Ascending aorta (tissue), 2 donors: ENCODE results near the gene GRK7. TPM values are rescaled to one million over a fixed set of nuclear protein-coding genes. Genes with fewer than 3 reads are reported as not detected.

Experiments
- DNase-seq, 2 donors: peaks; one replicate each; pipeline ENCODE4 v3.0.0-alpha.2; 2019; ENCODE audit warnings: low spot score in 2 of 2
- H3K27ac ChIP-seq, 2 donors: fragments of 200-600 bp; sonication (generic); one replicate each; pipeline ENCODE4 v1.5.1; 2016 to 2017; ENCODE audit warnings: mild to moderate bottlenecking in 1 of 2
- H3K27me3 ChIP-seq: fragments of 200-600 bp; sonication (generic); one replicate; pipeline ENCODE4 v1.5.1; 2017
- H3K36me3 ChIP-seq, 2 donors: fragments of 200-600 bp; sonication (generic); one replicate each; pipeline ENCODE4 v1.5.1; 2016
- H3K4me1 ChIP-seq, 2 donors: fragments of 200-600 bp; sonication (generic); one replicate each; pipeline ENCODE4 v1.5.1; 2016 to 2017; ENCODE audit warnings: mild to moderate bottlenecking in 1 of 2
- H3K4me3 ChIP-seq, 2 donors: fragments of 200-600 bp; sonication (generic); one replicate each; pipeline ENCODE4 v1.5.1; 2016 to 2017; ENCODE audit warnings: mild to moderate bottlenecking in 1 of 2
- H3K9me3 ChIP-seq, 2 donors: fragments of 200-600 bp; sonication (generic); one replicate each; pipeline ENCODE4 v1.5.1; 2016
- CTCF ChIP-seq, 3 experiments: fragments of 200-600 bp in 2 of 3; fragments of 450-650 bp in 1 of 3; sonication (generic) in 2 of 3; IDR thresholded peaks; one replicate each; pipeline ENCODE4 v1.5.1; 2016 to 2019; ENCODE audit warnings: antibody characterized with exemption in 3 of 3, mild to moderate bottlenecking in 1 of 3, moderate library complexity in 1 of 3
- intact Hi-C: fragments of 100-400 bp; cut with DNase I; formaldehyde crosslinking; loops from one replicate; pipeline ENCODE4 v1.15.1; 2023
- total RNA-seq: library from RNA; depleted of rRNA; stranded (reverse); fragments of >200 nt; gene quantifications from one replicate; pipeline ENCODE4 v1.1.0, GENCODE V29; 2016

Gene GRK7
- total RNA-seq, 1 donor from 2014 or later, result not detected

GRCh38 chr3:141811348-141811747, 48.1 kb downstream of the GRK7 start:
- intact Hi-C loops, result no loop called here
- Histone ChIP-seq H3K27ac (no peak overlapping the region), H3K36me3 (no peaks in the 10 kb centered on the region), H3K9me3 (no peaks in the 10 kb centered on the region), H3K27me3 (no peaks in the 10 kb centered on the region), H3K4me1 (no peaks in the 10 kb centered on the region), H3K4me3 (no peak overlapping the region)
- no peak for DNase-seq
- TF ChIP-seq CTCF (IDR thresholded peaks at IDR 0.05), result no peak

- Histone ChIP-seq H3K9me3 (no peaks in the 10 kb centered on the region), H3K4me1 (no peaks in the 10 kb centered on the region), H3K4me3 (no peak overlapping the region), H3K27me3 (no peaks in the 10 kb centered on the region), H3K36me3 (no peaks in the 10 kb centered on the region), H3K27ac (no peak overlapping the region)
- no peak for TF ChIP-seq CTCF (IDR thresholded peaks at IDR 0.05)
- no peak for DNase-seq
- intact Hi-C loops, result no loop called here
Measured at GRCh38 chr3:141812084-141812483, 48.9 kb downstream of the GRK7 start.

GRCh38 chr3:141812586-141812985, 49.4 kb downstream of the GRK7 start:
- no peak overlapping the region for H3K4me3 ChIP-seq
- H3K36me3 ChIP-seq, result no peaks in the 10 kb centered on the region
- TF ChIP-seq CTCF (IDR thresholded peaks at IDR 0.05), result no peak
- intact Hi-C loops, result no loop called here
- no peak for DNase-seq
- H3K27ac ChIP-seq, result no peak overlapping the region
- no peaks in the 10 kb centered on the region for H3K9me3 ChIP-seq
- H3K4me1 ChIP-seq, result no peaks in the 10 kb centered on the region
- no peaks in the 10 kb centered on the region for H3K27me3 ChIP-seq

Other genes starting within 250 kb of the GRK7 start
- gene RNF7, start 25.1 kb upstream of the GRK7 start, total RNA-seq, result 32.1 TPM
- gene ATP1B3, start 113.2 kb downstream of the GRK7 start, total RNA-seq, result 108 TPM